GM10248 (cell line): Measurements from ENCODE around the gene PRKAB1.

ENCODE experiments used
- CTCF ChIA-PET: fragments of 300-600 bp; sonication (Branson Sonifier 250); formaldehyde crosslinking; extraction: SDS; loops from one replicate; lab custom pipeline; 2021; ENCODE audit warnings: antibody characterized with exemption; lab: Yijun Ruan, JAX
- POLR2A ChIA-PET: fragments of 350-650 bp; sonication (Branson Sonifier 250); formaldehyde crosslinking; extraction: SDS; loops from one replicate; lab custom pipeline; 2020; ENCODE audit warnings: antibody characterized with exemption; lab: Yijun Ruan, JAX
- DNase-seq: peaks from one replicate; pipeline ENCODE4 v3.0.0; 2012; ENCODE audit errors: extremely low spot score
- CTCF ChIP-seq: IDR thresholded peaks from 2 replicates; pipeline ENCODE4 v1.5.1; 2012; ENCODE audit warnings: mild to moderate bottlenecking, low read depth; ENCODE audit errors: extremely low read depth, missing control alignments, control extremely low read depth

PRKAB1 gene

GRCh38 chr12:119729871-119730270 lies 61.9 kb downstream of the PRKAB1 start:
- TF ChIP-seq CTCF, result no peak
- ChIA-PET CTCF (interaction anchor here (3.9 kb wide), 1 partner anchor 35 kb away, joined by 13 read pairs; no protein-coding TSS in a partner anchor), POLR2A (no interaction called here)
- DNase-seq, result no peak

- ChIA-PET POLR2A (no interaction called here), CTCF (interaction anchor here (3.9 kb wide), 1 partner anchor 35 kb away, joined by 13 read pairs; no protein-coding TSS in a partner anchor)
- TF ChIP-seq CTCF, result no peak
- no peak for DNase-seq
Observed at GRCh38 chr12:119730381-119730780, 62.4 kb downstream of the PRKAB1 start.
